ENCODE data around the gene MEAK7.

DNA sequence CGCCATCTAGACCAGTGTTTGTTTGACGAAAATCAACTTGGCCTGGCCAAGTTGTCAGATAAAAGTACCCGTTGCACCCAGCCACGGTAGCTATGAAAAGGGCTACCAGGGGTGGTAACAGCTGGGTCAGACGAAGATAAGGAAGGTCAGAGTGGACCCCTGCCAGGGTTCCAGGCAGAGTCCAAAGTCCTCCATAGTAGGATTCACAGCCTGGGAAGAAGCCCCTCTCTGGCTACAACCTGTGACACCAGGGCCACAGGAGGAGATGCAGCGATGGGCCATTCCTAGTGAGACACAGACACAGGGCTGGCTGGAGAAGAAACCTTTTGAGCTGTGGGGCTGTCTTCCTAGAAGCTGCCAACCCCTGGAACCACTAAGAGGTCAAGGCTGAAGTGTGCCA is 39.3 kb downstream of the MEAK7 start:
- TF ChIP-seq, protein P1, sequence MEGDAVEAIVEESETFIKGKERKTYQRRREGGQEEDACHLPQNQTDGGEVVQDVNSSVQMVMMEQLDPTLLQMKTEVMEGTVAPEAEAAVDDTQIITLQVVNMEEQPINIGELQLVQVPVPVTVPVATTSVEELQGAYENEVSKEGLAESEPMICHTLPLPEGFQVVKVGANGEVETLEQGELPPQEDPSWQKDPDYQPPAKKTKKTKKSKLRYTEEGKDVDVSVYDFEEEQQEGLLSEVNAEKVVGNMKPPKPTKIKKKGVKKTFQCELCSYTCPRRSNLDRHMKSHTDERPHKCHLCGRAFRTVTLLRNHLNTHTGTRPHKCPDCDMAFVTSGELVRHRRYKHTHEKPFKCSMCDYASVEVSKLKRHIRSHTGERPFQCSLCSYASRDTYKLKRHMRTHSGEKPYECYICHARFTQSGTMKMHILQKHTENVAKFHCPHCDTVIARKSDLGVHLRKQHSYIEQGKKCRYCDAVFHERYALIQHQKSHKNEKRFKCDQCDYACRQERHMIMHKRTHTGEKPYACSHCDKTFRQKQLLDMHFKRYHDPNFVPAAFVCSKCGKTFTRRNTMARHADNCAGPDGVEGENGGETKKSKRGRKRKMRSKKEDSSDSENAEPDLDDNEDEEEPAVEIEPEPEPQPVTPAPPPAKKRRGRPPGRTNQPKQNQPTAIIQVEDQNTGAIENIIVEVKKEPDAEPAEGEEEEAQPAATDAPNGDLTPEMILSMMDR (IDR thresholded peaks at IDR 0.05; ENCODE audit: control extremely low read depth in 1 of 3, insufficient read depth in 1 of 3, low read depth in 1 of 3, low read length in 3 of 3) = 0 out of 4 replicates have a peak, but pooled peaks of 1 of the 3 experiments have one; percentile 12
- TF ChIP-seq MAFK (IDR thresholded peaks at IDR 0.05; ENCODE audit: low read depth, low read length) (no peak), GABPA (IDR thresholded peaks at IDR 0.05; ENCODE audit: borderline replicate concordance, insufficient read depth, low read length) (no peak)
